ENCODE measurements around the gene ZFAND3.

The ZFAND3 gene

DNA sequence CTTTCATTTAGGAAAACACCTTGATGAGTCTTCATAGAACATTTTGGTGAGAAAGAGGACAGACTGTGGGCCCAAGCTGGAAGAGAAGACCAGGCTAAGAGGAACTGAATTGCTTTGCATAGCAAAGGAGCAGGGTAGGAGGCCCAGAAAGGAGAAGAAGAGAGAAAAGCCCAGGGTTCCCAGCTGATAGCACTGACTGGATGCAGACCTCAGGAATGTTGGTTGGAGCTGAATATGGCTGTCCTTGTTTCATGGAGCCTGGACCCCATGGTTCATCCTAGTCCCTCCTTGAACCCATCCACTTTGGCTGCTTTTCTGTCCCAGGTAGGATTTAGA is 18.0 kb upstream of the ZFAND3 start:
- Histone ChIP-seq H3K79me2 (ENCODE audit: insufficient read depth, low read length) (no peaks in the 10 kb centered on the region), H3K9me2 (ENCODE audit: low read depth, low read length) (no peaks in the 10 kb centered on the region), H3K4me3 (ENCODE audit: low read depth, low read length, poor library complexity, severe bottlenecking) (no peak overlapping the region), H3K27me3 (ENCODE audit: insufficient read depth, low read length) (peaks cover 6% of the 10 kb centered on the region; the same call in 1 of the 2 replicates), H3K4me2 (ENCODE audit: low read length) (no peak overlapping the region), H3K27ac (ENCODE audit: low read depth, low read length, poor library complexity, severe bottlenecking) (no peak overlapping the region), H4K20me1 (ENCODE audit: insufficient read depth, low read length) (no peaks in the 10 kb centered on the region), H3K9me3 (ENCODE audit: low read length) (no peaks in the 10 kb centered on the region), H3K4me1 (ENCODE audit: insufficient read depth, low read length, severe bottlenecking) (no peaks in the 10 kb centered on the region), H3F3A (ENCODE audit: insufficient read depth, low read length) (no peaks in the 10 kb centered on the region), H3K9ac (ENCODE audit: low read length) (no peak overlapping the region), H3K36me3 (ENCODE audit: insufficient read depth, low read length) (no peaks in the 10 kb centered on the region), H2AFZ (ENCODE audit: low read length) (no peak overlapping the region)
- no peak for TF ChIP-seq EZH2 (IDR thresholded peaks at IDR 0.05; ENCODE audit: borderline replicate concordance, low read length)
- no peak for TF ChIP-seq CTCF (IDR thresholded peaks at IDR 0.05; ENCODE audit: low read length)

- no peak overlapping the region for H3K4me2 ChIP-seq (ENCODE audit: low read length)
These were observed 16.7 kb upstream of the ZFAND3 start for GRCh38 chr6:37802810-37803209.

GRCh38 chr6:37804586-37804985 is 14.9 kb upstream of the ZFAND3 start:
- Histone ChIP-seq H3K4me2 (ENCODE audit: low read length) (no peak overlapping the region), H3K27ac (ENCODE audit: low read depth, low read length, poor library complexity, severe bottlenecking) (no peak overlapping the region), H3F3A (ENCODE audit: insufficient read depth, low read length) (no peaks in the 10 kb centered on the region), H3K9ac (ENCODE audit: low read length) (no peak overlapping the region), H3K36me3 (ENCODE audit: insufficient read depth, low read length) (no peaks in the 10 kb centered on the region), H3K9me3 (ENCODE audit: low read length) (no peaks in the 10 kb centered on the region), H3K27me3 (ENCODE audit: insufficient read depth, low read length) (peaks cover 6% of the 10 kb centered on the region), H3K4me3 (ENCODE audit: low read depth, low read length, poor library complexity, severe bottlenecking) (no peak overlapping the region), H3K79me2 (ENCODE audit: insufficient read depth, low read length) (no peaks in the 10 kb centered on the region), H3K9me2 (ENCODE audit: low read depth, low read length) (no peaks in the 10 kb centered on the region), H4K20me1 (ENCODE audit: insufficient read depth, low read length) (no peaks in the 10 kb centered on the region), H3K4me1 (ENCODE audit: insufficient read depth, low read length, severe bottlenecking) (no peaks in the 10 kb centered on the region), H2AFZ (ENCODE audit: low read length) (no peak overlapping the region)
- no peak for TF ChIP-seq CTCF (IDR thresholded peaks at IDR 0.05; ENCODE audit: low read length)
- no peak for TF ChIP-seq EZH2 (IDR thresholded peaks at IDR 0.05; ENCODE audit: borderline replicate concordance, low read length)

More at GRCh38 chr6:37802810-37803209, 16.7 kb upstream of the ZFAND3 start:
- Histone ChIP-seq H3K4me1 (ENCODE audit: insufficient read depth, low read length, severe bottlenecking) (no peaks in the 10 kb centered on the region), H3K79me2 (ENCODE audit: insufficient read depth, low read length) (no peaks in the 10 kb centered on the region), H3K4me3 (ENCODE audit: low read depth, low read length, poor library complexity, severe bottlenecking) (no peak overlapping the region), H3K9me3 (ENCODE audit: low read length) (no peaks in the 10 kb centered on the region), H3F3A (ENCODE audit: insufficient read depth, low read length) (no peaks in the 10 kb centered on the region), H3K27ac (ENCODE audit: low read depth, low read length, poor library complexity, severe bottlenecking) (no peak overlapping the region), H4K20me1 (ENCODE audit: insufficient read depth, low read length) (no peaks in the 10 kb centered on the region), H2AFZ (ENCODE audit: low read length) (no peak overlapping the region), H3K9ac (ENCODE audit: low read length) (no peak overlapping the region), H3K9me2 (ENCODE audit: low read depth, low read length) (no peaks in the 10 kb centered on the region), H3K36me3 (ENCODE audit: insufficient read depth, low read length) (no peaks in the 10 kb centered on the region), H3K27me3 (ENCODE audit: insufficient read depth, low read length) (peaks cover 6% of the 10 kb centered on the region; the same call in 1 of the 2 replicates)
- no peak for TF ChIP-seq EZH2 (IDR thresholded peaks at IDR 0.05; ENCODE audit: borderline replicate concordance, low read length)
- no peak for TF ChIP-seq CTCF (IDR thresholded peaks at IDR 0.05; ENCODE audit: low read length)

Data from OCI-LY1 (cell line).